Ishikawa (cell line): ENCODE measurements around the gene EFCAB7.

Experiments
- CEBPB ChIP-seq: IDR thresholded peaks from 2 replicates; pipeline ENCODE4 v1.6.1; 2012
- CREB1 ChIP-seq: IDR thresholded peaks from 2 replicates; pipeline ENCODE4 v1.6.1; 2012; ENCODE audit warnings: low read depth
- EGR1 ChIP-seq: IDR thresholded peaks from 2 replicates; pipeline ENCODE4 v1.6.1; 2012
- EP300 ChIP-seq: IDR thresholded peaks from 2 replicates; pipeline ENCODE4 v1.6.1; 2012; ENCODE audit warnings: borderline replicate concordance
- FOXM1 ChIP-seq: IDR thresholded peaks from 2 replicates; pipeline ENCODE4 v1.6.1; 2012; ENCODE audit warnings: low read depth, borderline replicate concordance
- NFIC ChIP-seq: IDR thresholded peaks from 2 replicates; pipeline ENCODE4 v1.6.1; 2012
- RAD21 ChIP-seq: IDR thresholded peaks from 2 replicates; pipeline ENCODE4 v1.6.1; 2012; ENCODE audit warnings: low read depth
- TAF1 ChIP-seq: IDR thresholded peaks from 2 replicates; pipeline ENCODE4 v1.6.1; 2012; ENCODE audit warnings: low read depth, mild to moderate bottlenecking
- TCF12 ChIP-seq: IDR thresholded peaks from 2 replicates; pipeline ENCODE4 v1.6.1; 2012; ENCODE audit warnings: low read depth
- TEAD4 ChIP-seq: IDR thresholded peaks from 2 replicates; pipeline ENCODE4 v1.6.1; 2012
- YY1 ChIP-seq: IDR thresholded peaks from 2 replicates; pipeline ENCODE4 v1.6.1; 2012; ENCODE audit warnings: low read depth
- ZBTB7A ChIP-seq: IDR thresholded peaks from 2 replicates; pipeline ENCODE4 v1.6.1; 2012; ENCODE audit warnings: low read depth
- TF ChIP-seq, protein P1 (sequence below): IDR thresholded peaks from 2 replicates; pipeline ENCODE4 v1.6.1; 2012
- TF ChIP-seq, protein P2 (sequence below): IDR thresholded peaks from 2 replicates; pipeline ENCODE4 v1.6.1; 2012
- TF ChIP-seq, protein P3 (sequence below): IDR thresholded peaks from 2 replicates; pipeline ENCODE4 v1.6.1; 2012; ENCODE audit warnings: low read depth, mild to moderate bottlenecking

Gene EFCAB7

DNA sequence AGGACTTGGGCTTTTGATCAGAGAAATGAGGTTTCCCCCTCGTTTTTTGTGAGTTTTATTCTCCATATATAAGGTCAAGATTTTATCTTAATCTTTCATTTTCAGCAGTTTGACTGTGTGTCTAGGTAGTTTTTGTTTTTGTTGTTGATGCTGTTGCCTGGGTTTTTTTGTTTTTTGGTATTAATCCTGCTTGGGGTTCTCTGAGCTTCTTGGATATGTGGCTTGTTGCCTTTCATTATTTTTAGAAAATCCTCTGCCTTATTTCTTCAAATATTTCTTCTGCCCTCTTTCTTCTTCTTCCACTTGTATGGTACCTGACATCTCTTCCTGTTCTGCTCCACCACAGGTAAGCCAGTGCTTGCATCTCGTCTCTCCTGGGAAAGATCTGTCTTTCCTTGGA is 25.0 kb downstream of the EFCAB7 start:
- no peak for TF ChIP-seq FOXM1
- no peak for TF ChIP-seq TEAD4
- TF ChIP-seq, protein P1, sequence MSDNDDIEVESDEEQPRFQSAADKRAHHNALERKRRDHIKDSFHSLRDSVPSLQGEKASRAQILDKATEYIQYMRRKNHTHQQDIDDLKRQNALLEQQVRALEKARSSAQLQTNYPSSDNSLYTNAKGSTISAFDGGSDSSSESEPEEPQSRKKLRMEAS: no peak
- TF ChIP-seq ZBTB7A: no peak
- no peak for TF ChIP-seq RAD21
- no peak for TF ChIP-seq CREB1
- TF ChIP-seq, protein P2, sequence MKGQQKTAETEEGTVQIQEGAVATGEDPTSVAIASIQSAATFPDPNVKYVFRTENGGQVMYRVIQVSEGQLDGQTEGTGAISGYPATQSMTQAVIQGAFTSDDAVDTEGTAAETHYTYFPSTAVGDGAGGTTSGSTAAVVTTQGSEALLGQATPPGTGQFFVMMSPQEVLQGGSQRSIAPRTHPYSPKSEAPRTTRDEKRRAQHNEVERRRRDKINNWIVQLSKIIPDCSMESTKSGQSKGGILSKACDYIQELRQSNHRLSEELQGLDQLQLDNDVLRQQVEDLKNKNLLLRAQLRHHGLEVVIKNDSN: no peak
- no peak for TF ChIP-seq CEBPB

DNA sequence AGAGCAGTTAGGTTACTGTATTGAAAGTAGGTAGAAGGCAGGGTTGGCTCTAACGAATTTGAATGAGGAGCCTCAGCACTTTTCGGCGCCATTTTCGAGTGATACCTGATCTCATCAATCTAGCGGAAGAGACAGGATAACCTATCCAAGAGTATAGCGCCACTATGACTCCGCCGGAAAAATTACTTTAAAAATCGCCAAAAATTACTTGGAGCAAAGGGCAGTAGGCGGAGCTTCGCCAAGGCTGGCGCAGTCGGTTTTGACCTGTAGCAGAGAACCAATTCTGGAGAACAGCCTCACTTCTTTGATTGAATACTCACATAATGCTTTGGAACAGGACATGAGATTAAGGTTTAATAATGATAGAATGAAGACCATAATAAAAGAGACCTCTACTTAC is 25.6 kb downstream of the EFCAB7 start:
- TF ChIP-seq ZBTB7A: no peak
- TF ChIP-seq CEBPB: no peak
- TF ChIP-seq, protein P2: no peak
- TF ChIP-seq EP300: no peak
- TF ChIP-seq, protein P3, sequence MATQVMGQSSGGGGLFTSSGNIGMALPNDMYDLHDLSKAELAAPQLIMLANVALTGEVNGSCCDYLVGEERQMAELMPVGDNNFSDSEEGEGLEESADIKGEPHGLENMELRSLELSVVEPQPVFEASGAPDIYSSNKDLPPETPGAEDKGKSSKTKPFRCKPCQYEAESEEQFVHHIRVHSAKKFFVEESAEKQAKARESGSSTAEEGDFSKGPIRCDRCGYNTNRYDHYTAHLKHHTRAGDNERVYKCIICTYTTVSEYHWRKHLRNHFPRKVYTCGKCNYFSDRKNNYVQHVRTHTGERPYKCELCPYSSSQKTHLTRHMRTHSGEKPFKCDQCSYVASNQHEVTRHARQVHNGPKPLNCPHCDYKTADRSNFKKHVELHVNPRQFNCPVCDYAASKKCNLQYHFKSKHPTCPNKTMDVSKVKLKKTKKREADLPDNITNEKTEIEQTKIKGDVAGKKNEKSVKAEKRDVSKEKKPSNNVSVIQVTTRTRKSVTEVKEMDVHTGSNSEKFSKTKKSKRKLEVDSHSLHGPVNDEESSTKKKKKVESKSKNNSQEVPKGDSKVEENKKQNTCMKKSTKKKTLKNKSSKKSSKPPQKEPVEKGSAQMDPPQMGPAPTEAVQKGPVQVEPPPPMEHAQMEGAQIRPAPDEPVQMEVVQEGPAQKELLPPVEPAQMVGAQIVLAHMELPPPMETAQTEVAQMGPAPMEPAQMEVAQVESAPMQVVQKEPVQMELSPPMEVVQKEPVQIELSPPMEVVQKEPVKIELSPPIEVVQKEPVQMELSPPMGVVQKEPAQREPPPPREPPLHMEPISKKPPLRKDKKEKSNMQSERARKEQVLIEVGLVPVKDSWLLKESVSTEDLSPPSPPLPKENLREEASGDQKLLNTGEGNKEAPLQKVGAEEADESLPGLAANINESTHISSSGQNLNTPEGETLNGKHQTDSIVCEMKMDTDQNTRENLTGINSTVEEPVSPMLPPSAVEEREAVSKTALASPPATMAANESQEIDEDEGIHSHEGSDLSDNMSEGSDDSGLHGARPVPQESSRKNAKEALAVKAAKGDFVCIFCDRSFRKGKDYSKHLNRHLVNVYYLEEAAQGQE: no peak
- TF ChIP-seq RAD21: no peak
- TF ChIP-seq TCF12: no peak
- TF ChIP-seq CREB1: no peak

DNA sequence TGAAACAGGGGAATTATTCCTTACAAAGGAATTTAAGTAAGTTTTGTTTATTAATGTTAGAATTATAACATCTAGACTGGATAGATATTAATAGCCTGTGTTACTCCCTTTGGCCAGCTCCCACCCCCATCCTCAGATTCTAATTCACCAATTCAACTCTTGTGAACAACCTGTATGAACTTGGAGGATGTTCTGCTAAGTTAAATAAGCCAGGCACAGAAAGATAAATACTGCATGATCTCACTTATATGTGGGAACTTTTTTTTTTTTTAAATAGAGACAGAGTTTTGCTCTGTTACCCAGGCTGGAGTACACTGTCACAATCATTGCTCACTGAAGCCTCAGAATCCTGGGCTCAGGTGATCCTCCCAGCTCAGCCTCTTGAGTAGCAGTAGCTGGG is 32.2 kb downstream of the EFCAB7 start:
- TF ChIP-seq TCF12: no peak
- no peak for TF ChIP-seq TAF1
- TF ChIP-seq EP300: no peak
- TF ChIP-seq, protein P1: no peak
- no peak for TF ChIP-seq EGR1
- TF ChIP-seq NFIC: no peak
- TF ChIP-seq, protein P2: no peak
- TF ChIP-seq CEBPB: no peak
- TF ChIP-seq YY1: no peak
- TF ChIP-seq, protein P3: no peak

DNA sequence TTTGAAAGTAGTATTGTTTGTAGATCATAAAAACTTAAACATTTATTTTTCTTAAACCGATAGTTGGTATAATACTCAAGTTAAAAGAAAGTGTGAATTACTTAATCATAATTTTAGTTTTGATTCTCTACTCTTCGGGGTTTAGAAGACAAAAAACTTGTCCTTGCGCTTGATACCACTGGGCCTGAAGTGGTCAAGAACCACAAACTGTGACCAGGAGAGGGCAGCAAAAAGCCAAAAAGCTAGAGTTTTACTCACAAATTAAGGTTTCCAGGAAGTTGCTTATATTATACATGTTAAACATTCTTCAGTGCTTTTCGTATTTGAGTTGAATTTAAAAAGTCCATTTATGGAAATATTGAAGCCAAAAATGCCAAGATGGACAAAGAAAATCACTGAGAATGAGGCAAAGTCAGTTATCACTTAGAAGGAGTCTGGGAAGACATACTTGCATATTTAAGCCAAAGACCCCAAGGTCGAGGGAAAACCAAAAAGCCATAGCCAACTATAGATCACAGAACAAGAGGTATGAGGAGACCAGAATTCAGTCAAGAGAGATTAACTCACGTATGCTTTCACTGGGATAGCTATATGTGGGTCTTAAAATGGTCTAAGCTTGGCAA is 34.2 kb downstream of the EFCAB7 start:
- TF ChIP-seq, protein P2: no peak
- TF ChIP-seq RAD21: peak; percentile 52
- TF ChIP-seq, protein P3: no peak

DNA sequence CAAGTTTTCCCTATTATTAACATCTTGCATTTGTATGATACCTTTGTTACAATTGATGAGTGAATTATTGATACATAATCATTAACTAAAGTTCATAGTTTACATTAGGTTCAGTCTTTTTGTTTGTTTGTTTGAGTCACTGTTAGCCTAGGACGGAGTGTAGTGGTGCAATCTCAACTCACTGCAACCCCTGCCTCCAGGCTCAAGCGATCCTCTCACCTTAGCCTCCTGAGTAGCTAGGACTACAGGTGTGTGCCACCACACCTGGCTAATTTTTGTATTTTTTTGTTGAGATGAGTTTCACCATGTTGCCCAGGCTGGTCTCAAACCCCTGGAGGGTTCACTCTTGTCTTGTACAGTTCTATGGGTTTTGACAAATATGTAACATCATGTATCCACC is 36.0 kb downstream of the EFCAB7 start:
- TF ChIP-seq NFIC (no peak), FOXM1 (no peak), YY1 (no peak), CEBPB (no peak), EP300 (no peak), CREB1 (no peak), RAD21 (no peak)
- TF ChIP-seq, protein P3: no peak
- TF ChIP-seq, protein P2: no peak
